Kidney epithelial cell (primary cell): ENCODE measurements around the gene TMEM179. TPM values are rescaled to one million over a fixed set of nuclear protein-coding genes. Genes with fewer than 3 reads are reported as not detected.
"Not testable (repeated sequence)": the region's sequence is repeated elsewhere in the genome, so short reads cannot be mapped to it uniquely, and the experiment has no call there.

ENCODE experiments used
- DNase-seq: peaks from one replicate; pipeline ENCODE4 v3.0.0-alpha.2; 2010; ENCODE audit warnings: low read depth
- H3K27me3 ChIP-seq: 2 replicates; pipeline ENCODE4 v1.6.0; 2011; ENCODE audit warnings: low read length; ENCODE audit not compliant: control insufficient read depth, insufficient read depth
- H3K36me3 ChIP-seq: 2 replicates; pipeline ENCODE4 v1.5.1; 2011; ENCODE audit warnings: low read length; ENCODE audit not compliant: control insufficient read depth, insufficient read depth
- H3K4me3 ChIP-seq: 2 replicates; pipeline ENCODE4 v1.5.1; 2011; ENCODE audit warnings: low read depth, mild to moderate bottlenecking, control low read depth, low read length
- CTCF ChIP-seq: IDR thresholded peaks from 2 replicates; pipeline ENCODE4 v1.5.1; 2011; ENCODE audit warnings: mild to moderate bottlenecking, moderate library complexity, low read length, control low read depth, inconsistent platforms; ENCODE audit not compliant: insufficient read depth, poor library complexity, severe bottlenecking
- total RNA-seq: library from RNA; depleted of rRNA; stranded (reverse); fragments of >200 nt; gene quantifications from 2 replicates; pipeline ENCODE4 v1.2.3, GENCODE V29; 2015

The TMEM179 gene
- total RNA-seq, 1 donor from 2014 or later, result not detected

GRCh38 chr14:104639471-104639870, 34.9 kb upstream of the TMEM179 start:
- no peak for DNase-seq
- no peak for TF ChIP-seq CTCF
- Histone ChIP-seq H3K36me3 (no peaks in the 10 kb centered on the region), H3K27me3 (peaks cover 25% of the 10 kb centered on the region), H3K4me3 (no peak overlapping the region)

- Histone ChIP-seq H3K27me3 (peaks cover 22% of the 10 kb centered on the region), H3K4me3 (no peak overlapping the region), H3K36me3 (no peaks in the 10 kb centered on the region)
- TF ChIP-seq CTCF, result no peak
- no peak for DNase-seq
Measured at GRCh38 chr14:104638927-104639450, 34.4 kb upstream of the TMEM179 start.

GRCh38 chr14:104638190-104638589, 33.6 kb upstream of the TMEM179 start:
- TF ChIP-seq CTCF, result no peak
- Histone ChIP-seq H3K27me3 (peaks cover 23% of the 10 kb centered on the region), H3K4me3 (no peak overlapping the region), H3K36me3 (no peaks in the 10 kb centered on the region)
- DNase-seq, result no peak

GRCh38 chr14:104637546-104638003, 33.0 kb upstream of the TMEM179 start:
- Histone ChIP-seq H3K36me3 (no peaks in the 10 kb centered on the region), H3K27me3 (peaks cover 25% of the 10 kb centered on the region), H3K4me3 (no peak overlapping the region)
- no peak for DNase-seq
- TF ChIP-seq CTCF, result no peak

GRCh38 chr14:104636846-104637545, 32.4 kb upstream of the TMEM179 start:
- not testable (repeated sequence) for H3K4me3 ChIP-seq, H3K36me3 ChIP-seq, DNase-seq
- H3K27me3 ChIP-seq, result peaks cover 21% of the 10 kb centered on the region

- TF ChIP-seq CTCF, result no peak
- H3K27me3 ChIP-seq, result peaks cover 21% of the 10 kb centered on the region
- H3K4me3 ChIP-seq, result no peak overlapping the region
- no peaks in the 10 kb centered on the region for H3K36me3 ChIP-seq
- DNase-seq, result no peak
Measured at GRCh38 chr14:104636131-104636530, 31.6 kb upstream of the TMEM179 start.
